Neural cell (in vitro differentiated cells): ENCODE data around the gene PNLIP. TPM values are rescaled to one million over a fixed set of nuclear protein-coding genes. Genes with fewer than 3 reads are reported as not detected.

Source experiments
- H2AFZ ChIP-seq: fragments of 200-600, 300-800 bp; sonication (generic), shearing (Covaris generic); 2 replicates; pipeline ENCODE4 v1.6.0; 2014; ENCODE audit warnings: low read depth, mild to moderate bottlenecking, antibody characterized with exemption, low read length, moderate library complexity
- H3F3A ChIP-seq: fragments of 200-600 bp; shearing (Covaris generic); 2 replicates; pipeline ENCODE4 v1.6.1; 2016; ENCODE audit warnings: mild to moderate bottlenecking, moderate library complexity, mixed read lengths, antibody characterized with exemption, low read length; ENCODE audit not compliant: insufficient read depth, poor library complexity, severe bottlenecking
- H3K27ac ChIP-seq: fragments of 200-600, 300-800 bp; sonication (generic), shearing (Covaris generic); 2 replicates; pipeline ENCODE4 v1.5.1; 2014; ENCODE audit warnings: mild to moderate bottlenecking, low read length, moderate library complexity
- H3K27me3 ChIP-seq: fragments of 300-800, 200-600 bp; sonication (generic), shearing (Covaris generic); 2 replicates; pipeline ENCODE4 v1.6.0; 2014; ENCODE audit warnings: mild to moderate bottlenecking, low read depth, low read length, moderate library complexity; ENCODE audit not compliant: insufficient read depth
- H3K36me3 ChIP-seq: fragments of 300-800, 200-600 bp; sonication (generic), shearing (Covaris generic); 2 replicates; pipeline ENCODE4 v1.5.1; 2014; ENCODE audit warnings: mild to moderate bottlenecking, antibody characterized with exemption, low read length, moderate library complexity; ENCODE audit not compliant: insufficient read depth
- H3K4me2 ChIP-seq: fragments of 300-800, 200-600 bp; sonication (generic), shearing (Covaris generic); 2 replicates; pipeline ENCODE4 v1.6.0; 2014; ENCODE audit warnings: mild to moderate bottlenecking, low read length
- H3K4me3 ChIP-seq: fragments of 300-800, 200-600 bp; sonication (generic), shearing (Covaris generic); 2 replicates; pipeline ENCODE4 v1.5.1; 2014; ENCODE audit warnings: mild to moderate bottlenecking, low read length, moderate library complexity
- H3K79me2 ChIP-seq: fragments of 200-600 bp; shearing (Covaris generic); replicated peaks from 2 replicates; pipeline ENCODE4 v1.6.0; 2014; ENCODE audit warnings: mild to moderate bottlenecking, low read length, moderate library complexity; ENCODE audit not compliant: insufficient read depth
- H3K9ac ChIP-seq: fragments of 300-800, 200-600 bp; sonication (generic), shearing (Covaris generic); 2 replicates; pipeline ENCODE4 v1.6.1; 2016; ENCODE audit warnings: mild to moderate bottlenecking, low read length, mixed read lengths
- H3K9me2 ChIP-seq: fragments of 200-600 bp; shearing (Covaris generic); 2 replicates; pipeline ENCODE4 v1.6.1; 2016; ENCODE audit warnings: mild to moderate bottlenecking, low read length, mixed read lengths; ENCODE audit not compliant: insufficient read depth
- H3K9me3 ChIP-seq: fragments of 200-600, 300-800 bp; sonication (generic), shearing (Covaris generic); 2 replicates; pipeline ENCODE4 v1.6.1; 2016; ENCODE audit warnings: mild to moderate bottlenecking, mixed run types, low read length, moderate library complexity, mixed read lengths
- H4K20me1 ChIP-seq: fragments of 200-600 bp; shearing (Covaris generic); 2 replicates; pipeline ENCODE4 v1.6.1; 2016; ENCODE audit warnings: mild to moderate bottlenecking, mixed run types; ENCODE audit not compliant: insufficient read depth
- EP300 ChIP-seq: fragments of 450-650 bp; conservative IDR thresholded peaks from 2 replicates; pipeline ENCODE4 v1.6.1; 2014; ENCODE audit warnings: antibody characterized with exemption, mild to moderate bottlenecking, moderate library complexity; ENCODE audit not compliant: poor library complexity, severe bottlenecking
- EZH2 ChIP-seq: fragments of 200-600, 300-800 bp; shearing (Covaris generic), sonication (generic); IDR thresholded peaks from 2 replicates; pipeline ENCODE4 v1.6.1; 2014; ENCODE audit warnings: antibody characterized with exemption, low read length, borderline replicate concordance, mild to moderate bottlenecking; ENCODE audit not compliant: insufficient read depth, poor library complexity, severe bottlenecking
- MXI1 ChIP-seq: fragments of 450-650 bp; conservative IDR thresholded peaks from 2 replicates; pipeline ENCODE4 v1.6.1; 2014; ENCODE audit warnings: antibody characterized with exemption, mild to moderate bottlenecking; ENCODE audit not compliant: poor library complexity, severe bottlenecking
- POLR2AphosphoS5 ChIP-seq: IDR thresholded peaks from 2 replicates; pipeline ENCODE4 v1.6.1; 2012
- RAD21 ChIP-seq: fragments of 450-650 bp; conservative IDR thresholded peaks from 2 replicates; pipeline ENCODE4 v1.6.1; 2014; ENCODE audit warnings: antibody characterized with exemption, mild to moderate bottlenecking, moderate library complexity
- SMC3 ChIP-seq: fragments of 450-650 bp; conservative IDR thresholded peaks from 2 replicates; pipeline ENCODE4 v1.6.1; 2014; ENCODE audit warnings: antibody characterized with exemption, mild to moderate bottlenecking, moderate library complexity; ENCODE audit not compliant: poor library complexity
- TAF1 ChIP-seq: IDR thresholded peaks from 2 replicates; pipeline ENCODE4 v1.6.1; 2012; ENCODE audit warnings: low read depth
- polyA plus RNA-seq: library from polyadenylated mRNA; depleted of rRNA; stranded (reverse); fragments of >200 nt; gene quantifications from 2 replicates; pipeline ENCODE4 v1.2.3, GENCODE V29; 2014
- TF ChIP-seq, protein P1 (sequence below): fragments of 450-650 bp; IDR thresholded peaks from 2 replicates; pipeline ENCODE4 v1.5.1; 2014; ENCODE audit warnings: antibody characterized with exemption, mild to moderate bottlenecking, moderate library complexity; ENCODE audit not compliant: poor library complexity, severe bottlenecking
- TF ChIP-seq, protein P2 (sequence below): IDR thresholded peaks from 2 replicates; pipeline ENCODE4 v1.6.1; 2012; ENCODE audit warnings: borderline replicate concordance

Gene PNLIP
- polyA plus RNA-seq, 1 donor from 2014 or later = not detected

DNA sequence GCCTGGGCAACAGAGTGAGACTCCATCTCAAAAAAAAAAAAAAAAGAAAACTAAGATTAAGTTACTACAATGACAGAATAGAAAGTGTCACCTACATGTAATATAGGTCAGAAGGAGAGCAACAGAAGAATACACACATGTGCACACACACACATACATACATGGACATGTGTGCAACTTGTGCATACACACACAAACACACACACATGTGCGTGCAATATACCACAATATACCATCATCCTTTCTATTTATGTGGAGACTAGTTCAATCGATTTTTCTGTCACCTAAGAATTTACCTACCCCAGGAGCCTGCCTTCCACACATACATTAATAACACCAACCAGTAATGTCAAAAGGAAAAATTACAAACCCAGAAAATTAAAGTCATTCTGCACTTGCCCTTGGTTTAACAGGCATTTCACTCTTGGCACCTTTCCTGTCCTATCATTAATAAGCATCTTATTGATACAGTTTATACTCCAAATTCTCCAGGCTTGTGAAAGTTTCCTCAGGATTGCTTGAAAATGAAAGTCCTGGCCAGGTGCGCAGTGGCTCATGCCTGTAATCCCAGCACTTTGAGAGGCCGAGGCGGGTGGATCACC is 47.5 kb downstream of the PNLIP start:
- Histone ChIP-seq H3K27ac (no peak overlapping the region), H2AFZ (no peak overlapping the region), H3K36me3 (no peaks in the 10 kb centered on the region), H3F3A (no peaks in the 10 kb centered on the region), H3K27me3 (no peaks in the 10 kb centered on the region), H3K4me3 (no peak overlapping the region), H3K9me2 (no peaks in the 10 kb centered on the region), H3K4me2 (no peak overlapping the region), H3K9ac (no peak overlapping the region), H3K79me2 (no peaks in the 10 kb centered on the region), H3K9me3 (no peaks in the 10 kb centered on the region), H4K20me1 (no peaks in the 10 kb centered on the region)
- no peak for TF ChIP-seq TAF1
- TF ChIP-seq EP300 = no peak
- no peak for TF ChIP-seq SMC3
- TF ChIP-seq RAD21 = no peak
- no peak for TF ChIP-seq MXI1
- no peak for TF ChIP-seq POLR2AphosphoS5
- TF ChIP-seq, protein P1, sequence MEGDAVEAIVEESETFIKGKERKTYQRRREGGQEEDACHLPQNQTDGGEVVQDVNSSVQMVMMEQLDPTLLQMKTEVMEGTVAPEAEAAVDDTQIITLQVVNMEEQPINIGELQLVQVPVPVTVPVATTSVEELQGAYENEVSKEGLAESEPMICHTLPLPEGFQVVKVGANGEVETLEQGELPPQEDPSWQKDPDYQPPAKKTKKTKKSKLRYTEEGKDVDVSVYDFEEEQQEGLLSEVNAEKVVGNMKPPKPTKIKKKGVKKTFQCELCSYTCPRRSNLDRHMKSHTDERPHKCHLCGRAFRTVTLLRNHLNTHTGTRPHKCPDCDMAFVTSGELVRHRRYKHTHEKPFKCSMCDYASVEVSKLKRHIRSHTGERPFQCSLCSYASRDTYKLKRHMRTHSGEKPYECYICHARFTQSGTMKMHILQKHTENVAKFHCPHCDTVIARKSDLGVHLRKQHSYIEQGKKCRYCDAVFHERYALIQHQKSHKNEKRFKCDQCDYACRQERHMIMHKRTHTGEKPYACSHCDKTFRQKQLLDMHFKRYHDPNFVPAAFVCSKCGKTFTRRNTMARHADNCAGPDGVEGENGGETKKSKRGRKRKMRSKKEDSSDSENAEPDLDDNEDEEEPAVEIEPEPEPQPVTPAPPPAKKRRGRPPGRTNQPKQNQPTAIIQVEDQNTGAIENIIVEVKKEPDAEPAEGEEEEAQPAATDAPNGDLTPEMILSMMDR = no peak
- no peak for TF ChIP-seq EZH2
- TF ChIP-seq, protein P2, sequence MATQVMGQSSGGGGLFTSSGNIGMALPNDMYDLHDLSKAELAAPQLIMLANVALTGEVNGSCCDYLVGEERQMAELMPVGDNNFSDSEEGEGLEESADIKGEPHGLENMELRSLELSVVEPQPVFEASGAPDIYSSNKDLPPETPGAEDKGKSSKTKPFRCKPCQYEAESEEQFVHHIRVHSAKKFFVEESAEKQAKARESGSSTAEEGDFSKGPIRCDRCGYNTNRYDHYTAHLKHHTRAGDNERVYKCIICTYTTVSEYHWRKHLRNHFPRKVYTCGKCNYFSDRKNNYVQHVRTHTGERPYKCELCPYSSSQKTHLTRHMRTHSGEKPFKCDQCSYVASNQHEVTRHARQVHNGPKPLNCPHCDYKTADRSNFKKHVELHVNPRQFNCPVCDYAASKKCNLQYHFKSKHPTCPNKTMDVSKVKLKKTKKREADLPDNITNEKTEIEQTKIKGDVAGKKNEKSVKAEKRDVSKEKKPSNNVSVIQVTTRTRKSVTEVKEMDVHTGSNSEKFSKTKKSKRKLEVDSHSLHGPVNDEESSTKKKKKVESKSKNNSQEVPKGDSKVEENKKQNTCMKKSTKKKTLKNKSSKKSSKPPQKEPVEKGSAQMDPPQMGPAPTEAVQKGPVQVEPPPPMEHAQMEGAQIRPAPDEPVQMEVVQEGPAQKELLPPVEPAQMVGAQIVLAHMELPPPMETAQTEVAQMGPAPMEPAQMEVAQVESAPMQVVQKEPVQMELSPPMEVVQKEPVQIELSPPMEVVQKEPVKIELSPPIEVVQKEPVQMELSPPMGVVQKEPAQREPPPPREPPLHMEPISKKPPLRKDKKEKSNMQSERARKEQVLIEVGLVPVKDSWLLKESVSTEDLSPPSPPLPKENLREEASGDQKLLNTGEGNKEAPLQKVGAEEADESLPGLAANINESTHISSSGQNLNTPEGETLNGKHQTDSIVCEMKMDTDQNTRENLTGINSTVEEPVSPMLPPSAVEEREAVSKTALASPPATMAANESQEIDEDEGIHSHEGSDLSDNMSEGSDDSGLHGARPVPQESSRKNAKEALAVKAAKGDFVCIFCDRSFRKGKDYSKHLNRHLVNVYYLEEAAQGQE = no peak

DNA sequence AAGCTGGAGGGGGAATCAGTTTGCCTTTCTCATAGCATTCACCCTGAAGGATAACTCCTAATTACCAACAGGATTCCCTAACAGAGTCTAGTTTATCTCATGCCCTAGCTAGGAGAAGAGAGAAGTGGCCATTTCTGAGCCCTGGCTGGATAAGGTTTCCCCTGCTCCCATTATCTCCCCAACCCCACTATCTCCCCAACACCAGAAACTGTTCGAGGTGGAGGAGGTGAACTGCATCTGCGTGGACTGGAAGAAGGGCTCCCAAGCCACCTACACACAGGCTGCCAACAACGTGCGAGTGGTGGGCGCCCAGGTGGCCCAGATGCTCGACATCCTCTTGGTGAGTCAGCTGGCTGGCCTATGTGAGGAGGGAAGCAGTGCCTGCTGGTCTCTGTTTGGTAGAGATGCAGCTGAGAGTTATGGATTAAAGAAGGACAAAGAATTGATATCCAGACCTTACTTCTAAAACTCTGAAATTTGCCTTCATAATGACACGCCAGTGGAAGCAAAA is 48.8 kb downstream of the PNLIP start:
- no peak overlapping the region for H3K4me2 ChIP-seq
- no peaks in the 10 kb centered on the region for H3K27me3 ChIP-seq
- H3K27ac ChIP-seq = no peak overlapping the region
- TF ChIP-seq, protein P1 = no peak
- TF ChIP-seq, protein P2 = no peak
- no peak for TF ChIP-seq RAD21
- TF ChIP-seq EZH2 = no peak
- no peak for TF ChIP-seq MXI1
- no peak for TF ChIP-seq SMC3
- TF ChIP-seq POLR2AphosphoS5 = no peak
- TF ChIP-seq TAF1 = no peak
- no peak for TF ChIP-seq EP300
- no peak overlapping the region for H3K9ac ChIP-seq
- no peaks in the 10 kb centered on the region for H4K20me1 ChIP-seq
- no peaks in the 10 kb centered on the region for H3K9me3 ChIP-seq
- H3K79me2 ChIP-seq = no peaks in the 10 kb centered on the region
- no peaks in the 10 kb centered on the region for H3F3A ChIP-seq
- H3K4me3 ChIP-seq = no peak overlapping the region
- no peak overlapping the region for H2AFZ ChIP-seq
- no peaks in the 10 kb centered on the region for H3K9me2 ChIP-seq
- H3K36me3 ChIP-seq = no peaks in the 10 kb centered on the region
